Neutrophil (primary cell): Measurements from ENCODE around the gene DOCK4.

Source experiments
- H3K27ac ChIP-seq: fragments of 200-600 bp; sonication (generic); 2 replicates; pipeline ENCODE4 v1.5.1; 2016; ENCODE audit warnings: mild to moderate bottlenecking, moderate library complexity
- H3K27me3 ChIP-seq: fragments of 200-600 bp; sonication (generic); 2 replicates; pipeline ENCODE4 v1.6.0; 2016; ENCODE audit warnings: mild to moderate bottlenecking
- H3K36me3 ChIP-seq: fragments of 200-600 bp; sonication (generic); 2 replicates; pipeline ENCODE4 v1.5.1; 2017
- H3K4me1 ChIP-seq, 2 experiments: fragments of 200-600 bp in 1 of 2; sonication (generic) in 1 of 2; 1 replicate in 1 of 2; 2 replicates in 1 of 2; pipeline versions ENCODE4 v1.5.1 to v1.6.1; 2013 to 2016; ENCODE audit warnings: low read depth in 1 of 2, low read length in 1 of 2, mild to moderate bottlenecking in 1 of 2, moderate library complexity in 1 of 2; ENCODE audit not compliant: control insufficient read depth in 1 of 2, insufficient read depth in 1 of 2
- H3K4me3 ChIP-seq, 2 experiments: fragments of 200-600 bp in 1 of 2; sonication (generic) in 1 of 2; 1 replicate in 1 of 2; 2 replicates in 1 of 2; pipeline ENCODE4 v1.5.1; 2013 to 2016; ENCODE audit warnings: low read depth in 1 of 2, low read length in 1 of 2, mild to moderate bottlenecking in 1 of 2, moderate library complexity in 1 of 2
- H3K9me3 ChIP-seq: fragments of 200-600 bp; sonication (generic); 2 replicates; pipeline ENCODE4 v1.5.1; 2016
- CTCF ChIP-seq: fragments of 200-600 bp; sonication (generic); IDR thresholded peaks from 2 replicates; pipeline ENCODE4 v1.5.1; 2016; ENCODE audit warnings: antibody characterized with exemption

The DOCK4 gene

GRCh38 chr7:112061051-112061450, 145.1 kb downstream of the DOCK4 start:
- no peak overlapping the region for H3K27ac ChIP-seq
- no peak for TF ChIP-seq CTCF
- no peak overlapping the region for H3K4me3 ChIP-seq
- no peaks in the 10 kb centered on the region for H3K9me3 ChIP-seq
- no peaks in the 10 kb centered on the region for H3K36me3 ChIP-seq
- no peaks in the 10 kb centered on the region for H3K27me3 ChIP-seq
- H3K4me1 ChIP-seq: no peaks in the 10 kb centered on the region

GRCh38 chr7:112060625-112061024, 145.6 kb downstream of the DOCK4 start:
- Histone ChIP-seq H3K27me3 (no peaks in the 10 kb centered on the region), H3K4me3 (no peak overlapping the region), H3K36me3 (no peaks in the 10 kb centered on the region), H3K9me3 (no peaks in the 10 kb centered on the region), H3K27ac (no peak overlapping the region), H3K4me1 (no peaks in the 10 kb centered on the region)
- TF ChIP-seq CTCF: no peak

GRCh38 chr7:112059675-112060074, 146.5 kb downstream of the DOCK4 start:
- no peak overlapping the region for H3K4me3 ChIP-seq

GRCh38 chr7:112058686-112059085, 147.5 kb downstream of the DOCK4 start:
- no peaks in the 10 kb centered on the region for H3K27me3 ChIP-seq
- H3K36me3 ChIP-seq: no peaks in the 10 kb centered on the region
- no peak overlapping the region for H3K4me3 ChIP-seq
- no peaks in the 10 kb centered on the region for H3K4me1 ChIP-seq
- no peak for TF ChIP-seq CTCF
- H3K27ac ChIP-seq: no peak overlapping the region
- H3K9me3 ChIP-seq: no peaks in the 10 kb centered on the region

More at GRCh38 chr7:112059675-112060074, 146.5 kb downstream of the DOCK4 start:
- no peaks in the 10 kb centered on the region for H3K9me3 ChIP-seq
- no peaks in the 10 kb centered on the region for H3K4me1 ChIP-seq
- no peaks in the 10 kb centered on the region for H3K36me3 ChIP-seq
- no peak overlapping the region for H3K27ac ChIP-seq
- TF ChIP-seq CTCF: no peak
- H3K27me3 ChIP-seq: no peaks in the 10 kb centered on the region

GRCh38 chr7:112056409-112056808, 149.8 kb downstream of the DOCK4 start:
- Histone ChIP-seq H3K4me1 (no peaks in the 10 kb centered on the region), H3K4me3 (no peak overlapping the region), H3K27me3 (no peaks in the 10 kb centered on the region), H3K27ac (no peak overlapping the region), H3K36me3 (no peaks in the 10 kb centered on the region), H3K9me3 (no peaks in the 10 kb centered on the region)
- TF ChIP-seq CTCF: no peak

- no peak overlapping the region for H3K27ac ChIP-seq
- H3K9me3 ChIP-seq: no peaks in the 10 kb centered on the region
- no peak for TF ChIP-seq CTCF
- H3K4me3 ChIP-seq: no peak overlapping the region
- H3K36me3 ChIP-seq: no peaks in the 10 kb centered on the region
- H3K27me3 ChIP-seq: no peaks in the 10 kb centered on the region
- H3K4me1 ChIP-seq: no peaks in the 10 kb centered on the region
Observed at GRCh38 chr7:112053737-112054069, 152.5 kb downstream of the DOCK4 start.
